ENCODE measurements around the gene VWA8.

- TF ChIP-seq CTCF (IDR thresholded peaks at IDR 0.05) (no peak), POLR2A (IDR thresholded peaks at IDR 0.05) (no peak), EP300 (IDR thresholded peaks at IDR 0.05) (no peak)
Observed at GRCh38 chr13:41891119-41891518, 69.8 kb downstream of the VWA8 start.
